B cell (primary cell): ENCODE measurements around the gene ZSWIM6. TPM values are rescaled to one million over a fixed set of nuclear protein-coding genes. Genes with fewer than 3 reads are reported as not detected.

Experiments used
- ATAC-seq: fragments of 200-7000 bp; cut with Tn5 transposase; one replicate; pipeline ENCODE4 v1.10.0; 2021; ENCODE audit warnings: low read depth, mild to moderate bottlenecking, moderate number of reproducible peaks, moderate library complexity
- CTCF ChIA-PET: fragments of 350-600 bp; sonication (Branson Sonifier 250); formaldehyde crosslinking; loops from one replicate; lab custom pipeline; 2021; ENCODE audit warnings: antibody characterized with exemption, inconsistent platforms; lab: Charles Lee
- POLR2A ChIA-PET: fragments of 350-600 bp; sonication (Branson Sonifier 250); formaldehyde crosslinking; loops from one replicate; lab custom pipeline; 2021; ENCODE audit warnings: antibody characterized with exemption; lab: Charles Lee
- DNase-seq: peaks from one replicate; pipeline ENCODE4 v3.0.0; 2013
- H2AFZ ChIP-seq: 2 replicates; pipeline ENCODE4 v1.6.1; 2012; ENCODE audit warnings: mild to moderate bottlenecking, low read depth, low read length; ENCODE audit not compliant: insufficient read depth, poor library complexity, severe bottlenecking
- H3K27ac ChIP-seq, 2 donors: 1 replicate in 1 of 2; 2 replicates in 1 of 2; pipeline ENCODE4 v1.5.1; 2012 to 2013; ENCODE audit warnings: low read length in 2 of 2, mild to moderate bottlenecking in 2 of 2, moderate library complexity in 1 of 2
- H3K27me3 ChIP-seq, 4 experiments: fragments of 200-600 bp in 1 of 4; sonication (generic) in 1 of 4; replicated peaks in 1 of 4; 1 replicate in 2 of 4; 2 replicates in 2 of 4; pipeline versions ENCODE4 v1.6.1 to v1.7.0; 2013 to 2016; ENCODE audit warnings: low read length in 3 of 4, mild to moderate bottlenecking in 2 of 4, mixed read lengths in 1 of 4, moderate library complexity in 1 of 4; ENCODE audit not compliant: insufficient read depth in 4 of 4, control insufficient read depth in 3 of 4; ENCODE audit errors: control extremely low read depth in 1 of 4
- H3K36me3 ChIP-seq, 2 experiments: replicated peaks in 1 of 2; 1 replicate in 1 of 2; 2 replicates in 1 of 2; pipeline versions ENCODE4 v1.6.1 to v1.7.1; 2013; ENCODE audit warnings: low read length in 1 of 2; ENCODE audit not compliant: insufficient read depth in 2 of 2, control insufficient read depth in 1 of 2; ENCODE audit errors: control extremely low read depth in 1 of 2, extremely low read depth in 1 of 2
- H3K4me1 ChIP-seq, 2 donors: fragments of 200-600 bp in 1 of 2; sonication (generic) in 1 of 2; 1 replicate in 1 of 2; 2 replicates in 1 of 2; pipeline versions ENCODE4 v1.5.1 to v1.6.1; 2013 to 2017; ENCODE audit warnings: low read length in 2 of 2; ENCODE audit not compliant: control insufficient read depth in 2 of 2, insufficient read depth in 2 of 2
- H3K4me2 ChIP-seq: replicated peaks from 2 replicates; pipeline ENCODE3; 2012; ENCODE audit warnings: mild to moderate bottlenecking, low read depth, low read length; ENCODE audit not compliant: poor library complexity, severe bottlenecking
- H3K4me3 ChIP-seq, 5 experiments: fragments of 200-600 bp in 1 of 5; sonication (generic) in 1 of 5; 1 replicate in 3 of 5; 2 replicates in 2 of 5; pipeline versions ENCODE4 v1.5.1 to v1.7.0; 2011 to 2016; ENCODE audit warnings: low read length in 4 of 5, mild to moderate bottlenecking in 4 of 5, low read depth in 2 of 5, control low read depth in 1 of 5, moderate library complexity in 1 of 5; ENCODE audit not compliant: insufficient read depth in 1 of 5; ENCODE audit errors: control extremely low read depth in 1 of 5, extremely low read depth in 1 of 5
- H3K79me2 ChIP-seq: fragments of 200-600 bp; sonication (generic); one replicate; pipeline ENCODE4 v1.6.0; 2016; ENCODE audit warnings: low read length; ENCODE audit not compliant: control insufficient read depth, insufficient read depth
- H3K9ac ChIP-seq: fragments of 200-600 bp; sonication (generic); 2 replicates; pipeline ENCODE4 v1.6.1; 2017; ENCODE audit warnings: mild to moderate bottlenecking, low read length, moderate library complexity
- H3K9me3 ChIP-seq, 3 donors: one replicate each; pipeline versions ENCODE4 v1.6.1 to v1.7.1; 2013; ENCODE audit warnings: low read length in 2 of 3; ENCODE audit not compliant: control insufficient read depth in 2 of 3, insufficient read depth in 1 of 3; ENCODE audit errors: control extremely low read depth in 1 of 3
- H4K20me1 ChIP-seq: 2 replicates; pipeline ENCODE4 v1.6.0; 2012; ENCODE audit warnings: mild to moderate bottlenecking, low read length; ENCODE audit not compliant: insufficient read depth, control insufficient read depth, poor library complexity, severe bottlenecking
- H3K27ac Mint-ChIP-seq: one replicate; pipeline ENCODE4 v1.8.0; 2021; ENCODE audit warnings: mixed read lengths
- H3K27me3 Mint-ChIP-seq: one replicate; pipeline ENCODE4 v1.8.0; 2021; ENCODE audit warnings: mixed read lengths
- H3K4me1 Mint-ChIP-seq: one replicate; pipeline ENCODE4 v1.8.0; 2021; ENCODE audit warnings: mixed read lengths
- H3K4me3 Mint-ChIP-seq: one replicate; pipeline ENCODE4 v1.8.0; 2021; ENCODE audit warnings: mixed read lengths
- H3K9me3 Mint-ChIP-seq: one replicate; pipeline ENCODE4 v1.8.0; 2022; ENCODE audit warnings: mixed read lengths; ENCODE audit not compliant: insufficient read depth
- CTCF ChIP-seq: fragments of 200-600 bp; IDR thresholded peaks from one replicate; pipeline ENCODE4 v1.8.0; 2022; ENCODE audit warnings: antibody characterized with exemption, mild to moderate bottlenecking
- EZH2 ChIP-seq: IDR thresholded peaks from 2 replicates; pipeline ENCODE4 v1.6.1; 2012; ENCODE audit warnings: borderline replicate concordance, low read depth, mild to moderate bottlenecking, moderate library complexity, low read length; ENCODE audit not compliant: insufficient read depth, poor library complexity, severe bottlenecking
- WGBS: methylation state at CpG from one replicate; pipeline ENCODE4 v1.1.5; 2013; ENCODE audit warnings: missing lambda C conversion rate; ENCODE audit not compliant: insufficient coverage; 5-methylcytosine and 5-hydroxymethylcytosine counted together
- intact Hi-C: fragments of 100-400 bp; cut with micrococcal nuclease; formaldehyde crosslinking; loops from one replicate; pipeline ENCODE4 v1.10.0; 2022
- polyA plus RNA-seq: library from polyadenylated mRNA; depleted of rRNA; stranded (reverse); fragments of >200 nt; gene quantifications from 2 replicates; pipeline ENCODE4 v1.2.3, GENCODE V29; 2012
- total RNA-seq, 2 donors: library from RNA; stranded (reverse); fragments of 120-200 nt in 1 of 2; gene quantifications; 1 replicate in 1 of 2; 2 replicates in 1 of 2; pipeline versions ENCODE4 v1.2.3 to v1.2.4, GENCODE V29; 2013 to 2022

The ZSWIM6 gene
- total and polyA plus RNA-seq, 2 donors (not counting 1 experiment from before 2014, with no cell fraction given), result 7.9 to 16.4 TPM

DNA sequence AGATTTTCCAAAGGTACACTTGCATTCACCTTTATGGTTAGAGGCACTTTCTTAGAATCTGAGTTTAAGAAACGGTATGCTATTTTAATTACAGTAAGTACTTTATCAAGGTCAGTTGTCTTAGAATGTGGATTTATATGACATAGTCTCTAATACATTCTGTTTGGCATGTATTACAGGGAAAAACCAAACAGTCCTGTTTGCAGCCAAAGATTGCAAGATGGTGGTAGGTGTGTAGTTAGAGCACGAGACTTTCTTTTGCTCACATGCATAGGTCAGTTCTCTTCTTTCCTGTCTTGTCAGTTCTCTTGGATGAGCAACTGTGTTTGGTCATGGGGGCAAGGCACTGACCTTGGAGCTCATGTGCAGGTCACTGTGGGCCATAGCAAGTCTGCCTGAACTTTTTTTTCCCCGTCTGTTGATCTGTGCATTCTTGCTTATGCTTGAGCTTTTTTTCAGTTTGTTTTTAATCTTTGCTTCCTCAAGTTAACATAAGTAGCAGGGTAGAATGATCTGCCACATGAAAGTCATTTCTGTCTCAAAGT lies 20.6 kb downstream of the ZSWIM6 start:
- Histone ChIP-seq H3K4me2 (no peak overlapping the region), H3K4me3 (no peak overlapping the region), H3K9ac (no peak overlapping the region), H3K9me3 (peaks cover 0 to 10% (median 4%) of the 10 kb centered on the region in 3 donors), H3K79me2 (peaks cover 76% of the 10 kb centered on the region), H3K4me1 (peaks cover 0 to 6% of the 10 kb centered on the region in 2 donors), H2AFZ (no peak overlapping the region), H4K20me1 (peaks cover 49% of the 10 kb centered on the region), H3K36me3 (no peaks in the 10 kb centered on the region), H3K27me3 (no peaks in the 10 kb centered on the region), H3K27ac (no peak overlapping the region)
- peaks cover 44% of the 10 kb centered on the region for H3K4me1 Mint-ChIP-seq
- no peaks in the 10 kb centered on the region for H3K9me3 Mint-ChIP-seq
- ATAC-seq (no peak), DNase-seq (no peak)
- ChIA-PET POLR2A (no interaction called here), CTCF (no interaction called here)
- H3K27ac Mint-ChIP-seq, result no peak overlapping the region
- H3K4me3 Mint-ChIP-seq, result no peak overlapping the region
- no peak for TF ChIP-seq EZH2
- TF ChIP-seq CTCF, result no peak
- no peaks in the 10 kb centered on the region for H3K27me3 Mint-ChIP-seq
- intact Hi-C loops, result no loop called here
- 100% methylated on average over 1 of the region's 3 CpGs for WGBS

DNA sequence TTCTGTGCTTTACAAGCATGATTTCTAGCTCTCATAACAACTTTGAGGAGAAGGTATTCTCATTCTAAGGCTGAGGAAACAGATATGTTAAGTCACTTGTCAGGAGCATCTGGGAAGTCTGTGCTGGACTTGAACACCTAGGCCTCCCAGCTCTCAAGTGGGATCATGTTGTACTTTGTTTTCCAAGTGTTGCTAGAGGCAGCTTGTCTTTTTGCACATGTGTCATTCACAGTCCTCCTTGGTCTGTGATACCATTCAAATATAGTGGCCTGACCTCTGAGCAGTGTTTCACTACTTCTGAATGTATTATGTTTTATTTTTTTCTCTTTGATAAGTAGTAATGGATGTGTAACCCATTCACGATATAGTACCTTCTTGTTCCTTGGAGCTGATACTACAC lies 21.2 kb downstream of the ZSWIM6 start:
- H3K27me3 ChIP-seq, result no peaks in the 10 kb centered on the region
- no peak overlapping the region for H2AFZ ChIP-seq
- Mint-ChIP-seq H3K4me3 (no peak overlapping the region), H3K27me3 (no peaks in the 10 kb centered on the region), H3K9me3 (no peaks in the 10 kb centered on the region), H3K4me1 (peaks cover 42% of the 10 kb centered on the region), H3K27ac (no peak overlapping the region)
- H3K4me3 ChIP-seq, result no peak overlapping the region
- H3K79me2 ChIP-seq, result peaks cover 76% of the 10 kb centered on the region
- WGBS, result no CpG with 5 or more reads among the region's 1 CpG
- no peaks in the 10 kb centered on the region for H3K36me3 ChIP-seq
- intact Hi-C loops, result no loop called here
- TF ChIP-seq CTCF (no peak), EZH2 (no peak)
- peaks cover 0 to 6% of the 10 kb centered on the region in 2 donors for H3K4me1 ChIP-seq
- no peak overlapping the region for H3K27ac ChIP-seq
- ATAC-seq (no peak), DNase-seq (no peak)
- ChIA-PET POLR2A (no interaction called here), CTCF (no interaction called here)
- H3K9me3 ChIP-seq, result peaks cover 0 to 12% (median 4%) of the 10 kb centered on the region in 3 donors
- H3K4me2 ChIP-seq, result no peak overlapping the region
- H4K20me1 ChIP-seq, result peaks cover 53% of the 10 kb centered on the region
- H3K9ac ChIP-seq, result no peak overlapping the region
